SHP77 treated with DMSO at 0.1 percent for 48 hours (cell line): ENCODE data around the gene MMP3.

Source experiments
- DNase-seq: peaks from one replicate; lab custom pipeline; 2025; lab: John Stamatoyannopoulos, UW

Gene MMP3

DNA sequence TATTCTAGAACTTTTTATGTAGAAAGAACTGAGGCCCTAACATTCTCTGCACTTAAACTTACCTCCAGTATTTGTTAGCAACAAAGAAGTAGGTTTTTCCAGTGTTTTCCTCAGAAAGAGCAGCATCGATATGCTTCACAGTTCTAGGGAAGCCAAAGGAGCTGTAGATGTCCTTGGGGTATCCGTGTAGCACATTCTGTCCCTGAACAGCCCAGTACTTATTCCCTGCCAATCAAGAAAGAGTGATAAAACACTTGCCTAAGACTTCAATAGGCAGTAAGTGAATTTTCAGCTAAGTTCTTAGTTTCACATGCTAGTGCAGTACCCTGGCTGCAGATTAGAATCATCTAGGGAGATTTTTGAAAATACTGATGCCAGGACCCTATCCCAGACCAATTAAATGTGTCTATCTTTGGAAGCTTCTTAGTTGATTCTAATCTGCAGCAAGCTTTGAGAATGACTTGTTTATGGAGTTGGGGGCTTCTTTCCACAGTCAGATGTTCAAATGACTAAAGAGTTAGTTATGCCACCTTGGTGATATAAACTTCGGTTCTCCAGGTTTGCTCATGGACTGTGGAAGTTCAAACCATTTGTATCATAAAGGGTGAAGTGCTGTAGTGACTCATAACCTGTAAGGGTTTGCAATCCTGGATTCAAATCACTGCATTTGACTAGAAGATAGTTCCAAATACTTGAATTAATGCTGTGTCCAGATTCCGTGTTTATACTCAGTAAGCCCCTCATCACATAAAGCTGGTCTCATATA, 52.0 kb downstream of the MMP3 start:
- DNase-seq = no peak

DNA sequence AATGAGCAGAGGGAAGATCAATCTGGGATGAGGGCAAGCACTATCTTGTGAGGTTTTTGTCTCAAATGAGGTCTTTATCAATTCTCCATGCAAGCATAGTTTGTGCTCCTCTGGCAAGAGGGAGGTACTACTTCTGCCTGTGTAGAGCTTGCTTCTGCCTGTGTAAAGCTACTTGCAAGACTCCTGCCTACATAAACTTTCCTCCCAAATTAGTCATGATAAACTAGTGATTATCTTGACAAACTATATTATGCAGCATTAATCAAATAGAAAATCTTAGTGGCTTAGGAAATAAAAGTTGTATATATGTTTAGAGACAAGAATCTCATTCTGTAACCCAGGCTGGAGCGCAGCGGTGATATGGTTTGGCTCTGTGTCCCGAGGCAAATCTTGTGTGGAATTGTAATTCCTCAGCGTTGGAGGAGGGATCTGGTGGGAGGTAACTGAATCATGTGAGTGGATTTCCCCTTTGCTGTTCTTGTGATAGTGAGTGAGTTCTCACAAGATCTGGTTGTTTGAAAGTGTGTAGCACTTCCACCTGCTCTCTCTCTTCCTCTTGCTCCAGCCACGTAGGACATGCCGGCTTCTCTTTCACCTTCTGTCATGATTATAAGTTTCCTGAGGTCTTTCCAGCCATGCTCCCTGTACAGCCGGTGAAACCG, 54.9 kb downstream of the MMP3 start:
- DNase-seq = no peak
